GM12872 (cell line): Measurements from ENCODE around the gene LRP2BP.

Experiments
- TF ChIP-seq, protein P1 (sequence below): IDR thresholded peaks from 3 replicates; pipeline ENCODE4 v1.5.1; 2011; ENCODE audit warnings: low read depth, mild to moderate bottlenecking, low read length, moderate library complexity; ENCODE audit not compliant: insufficient read depth

The LRP2BP gene

DNA sequence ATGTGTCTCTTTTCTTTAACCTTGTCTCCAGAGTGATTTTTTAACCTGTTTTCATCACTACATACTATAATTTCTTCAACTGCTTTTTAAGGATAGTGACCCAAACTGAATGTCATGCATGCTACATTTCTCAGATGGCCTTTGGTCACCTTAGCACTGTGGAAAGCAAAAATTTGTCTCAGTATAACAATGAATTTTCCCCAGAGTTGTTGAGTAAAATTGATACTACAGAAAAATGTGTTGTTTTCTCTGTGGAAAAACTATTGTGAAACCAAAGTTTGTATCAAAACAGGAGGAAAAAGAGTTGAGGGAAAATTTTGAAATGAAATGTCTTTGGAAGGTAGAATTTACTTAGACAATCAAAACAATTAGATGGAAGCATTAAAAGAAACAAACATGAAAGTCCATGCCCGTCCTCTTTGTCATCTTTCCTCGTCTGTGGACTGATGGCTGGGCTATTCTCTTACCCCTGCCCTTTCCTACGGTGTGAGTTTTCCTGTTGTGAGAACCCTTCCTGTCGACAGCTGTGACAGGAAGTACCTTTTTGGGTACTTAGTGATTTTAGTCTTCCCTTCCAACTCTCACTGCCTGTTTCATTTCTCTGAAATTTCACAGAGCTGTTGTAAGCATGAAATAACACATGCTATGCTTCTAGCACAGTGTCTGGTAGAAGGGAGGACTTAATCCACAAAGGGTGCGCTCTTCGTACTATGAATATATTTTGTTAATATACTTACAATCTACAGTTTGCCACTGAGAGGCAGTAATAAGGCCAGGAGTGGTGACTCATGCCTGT is 50.8 kb downstream of the LRP2BP start:
- TF ChIP-seq, protein P1, sequence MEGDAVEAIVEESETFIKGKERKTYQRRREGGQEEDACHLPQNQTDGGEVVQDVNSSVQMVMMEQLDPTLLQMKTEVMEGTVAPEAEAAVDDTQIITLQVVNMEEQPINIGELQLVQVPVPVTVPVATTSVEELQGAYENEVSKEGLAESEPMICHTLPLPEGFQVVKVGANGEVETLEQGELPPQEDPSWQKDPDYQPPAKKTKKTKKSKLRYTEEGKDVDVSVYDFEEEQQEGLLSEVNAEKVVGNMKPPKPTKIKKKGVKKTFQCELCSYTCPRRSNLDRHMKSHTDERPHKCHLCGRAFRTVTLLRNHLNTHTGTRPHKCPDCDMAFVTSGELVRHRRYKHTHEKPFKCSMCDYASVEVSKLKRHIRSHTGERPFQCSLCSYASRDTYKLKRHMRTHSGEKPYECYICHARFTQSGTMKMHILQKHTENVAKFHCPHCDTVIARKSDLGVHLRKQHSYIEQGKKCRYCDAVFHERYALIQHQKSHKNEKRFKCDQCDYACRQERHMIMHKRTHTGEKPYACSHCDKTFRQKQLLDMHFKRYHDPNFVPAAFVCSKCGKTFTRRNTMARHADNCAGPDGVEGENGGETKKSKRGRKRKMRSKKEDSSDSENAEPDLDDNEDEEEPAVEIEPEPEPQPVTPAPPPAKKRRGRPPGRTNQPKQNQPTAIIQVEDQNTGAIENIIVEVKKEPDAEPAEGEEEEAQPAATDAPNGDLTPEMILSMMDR: no peak

- TF ChIP-seq, protein P1: no peak
Observed at GRCh38 chr4:185343726-185344581, 51.8 kb downstream of the LRP2BP start.

DNA sequence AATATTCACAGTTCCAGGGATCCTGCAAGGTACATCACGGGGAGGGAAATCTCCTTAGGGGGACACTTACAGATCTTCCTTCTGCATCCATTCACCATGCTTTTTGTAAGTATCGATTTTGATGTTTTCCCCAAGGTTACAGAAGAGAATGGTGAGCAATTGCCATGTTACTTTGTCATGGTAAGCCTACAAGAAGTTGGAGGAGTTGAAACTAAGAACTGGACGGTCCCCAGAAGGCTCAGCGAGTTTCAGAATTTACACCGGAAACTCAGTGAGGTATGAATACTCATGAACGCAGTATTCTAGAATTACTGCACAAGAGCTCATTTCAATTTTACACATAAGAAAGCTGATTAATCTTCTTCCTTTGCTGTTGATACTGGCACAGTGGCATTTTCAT is 53.9 kb downstream of the LRP2BP start:
- TF ChIP-seq, protein P1: no peak

GRCh38 chr4:185341377-185341776 is 54.3 kb downstream of the LRP2BP start:
- TF ChIP-seq, protein P1: no peak

DNA sequence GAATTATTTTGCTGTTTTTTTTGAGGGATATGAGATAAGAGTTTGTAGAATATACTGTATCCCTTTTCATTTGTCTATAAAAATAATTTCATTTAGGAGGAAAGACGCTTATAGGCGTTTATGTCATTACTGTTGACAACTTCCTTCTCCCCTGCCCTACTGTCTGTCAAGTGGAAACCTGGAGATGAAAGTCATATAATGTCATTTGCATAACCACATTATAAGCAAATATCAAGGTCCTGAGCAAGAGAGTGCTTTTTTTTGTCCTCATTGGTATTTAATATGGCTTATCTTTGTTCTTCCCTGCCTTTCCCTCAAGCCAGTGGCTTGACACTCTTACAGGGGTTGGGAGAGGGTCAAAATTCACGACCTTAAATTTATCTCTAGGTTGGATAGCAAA is 55.8 kb downstream of the LRP2BP start:
- TF ChIP-seq, protein P1: no peak

- TF ChIP-seq, protein P1: no peak
Observed at GRCh38 chr4:185335579-185335978, 60.1 kb downstream of the LRP2BP start.

DNA sequence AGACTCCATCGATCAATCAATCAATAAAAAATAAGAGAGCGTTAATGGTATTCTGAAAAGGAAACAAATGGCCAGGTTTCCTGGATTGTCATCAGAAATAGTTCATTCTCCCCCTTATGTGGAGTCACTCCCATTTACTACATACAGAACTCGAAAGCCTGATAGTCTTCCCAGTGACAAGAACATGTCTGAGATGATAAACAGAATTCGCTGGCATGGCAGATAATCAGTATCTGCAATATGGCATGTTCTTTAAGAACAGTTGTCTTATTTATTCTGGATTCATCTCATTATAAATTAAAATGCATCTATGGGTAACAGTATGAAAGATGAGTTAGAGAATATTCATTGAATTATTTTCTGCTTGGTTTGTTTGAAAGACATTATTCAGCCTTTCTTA is 61.4 kb downstream of the LRP2BP start:
- TF ChIP-seq, protein P1: no peak
